Hepatocyte (in vitro differentiated cells): ENCODE measurements around the gene TMEM164. TPM values are rescaled to one million over a fixed set of nuclear protein-coding genes. Genes with fewer than 3 reads are reported as not detected.

Experiments used
- DNase-seq: peaks from one replicate; pipeline ENCODE4 v3.0.0-alpha.2; 2016; ENCODE audit warnings: low spot score
- H2AFZ ChIP-seq: fragments of 200-600 bp; sonication (generic); 2 replicates; pipeline ENCODE4 v1.6.0; 2016; ENCODE audit warnings: antibody characterized with exemption, mild to moderate bottlenecking
- H3K27ac ChIP-seq: fragments of 200-600 bp; sonication (generic); 2 replicates; pipeline ENCODE4 v1.5.1; 2016; ENCODE audit warnings: mild to moderate bottlenecking
- H3K27me3 ChIP-seq: fragments of 200-600 bp; sonication (generic); 2 replicates; pipeline ENCODE4 v1.6.1; 2016
- H3K36me3 ChIP-seq: fragments of 200-600 bp; sonication (generic); replicated peaks from 2 replicates; pipeline ENCODE4 v1.5.1; 2016; ENCODE audit warnings: low read depth; ENCODE audit not compliant: insufficient read depth
- H3K4me1 ChIP-seq: fragments of 200-600 bp; sonication (generic); 2 replicates; pipeline ENCODE4 v1.5.1; 2016; ENCODE audit warnings: mild to moderate bottlenecking, moderate library complexity; ENCODE audit not compliant: insufficient read depth
- H3K4me2 ChIP-seq: fragments of 200-600 bp; sonication (generic); 2 replicates; pipeline ENCODE4 v1.6.0; 2016
- H3K4me3 ChIP-seq: fragments of 200-600 bp; sonication (generic); 2 replicates; pipeline ENCODE4 v1.5.1; 2016; ENCODE audit warnings: mild to moderate bottlenecking
- H3K79me2 ChIP-seq: fragments of 200-600 bp; sonication (generic); 2 replicates; pipeline ENCODE4 v1.6.0; 2017; ENCODE audit warnings: mild to moderate bottlenecking
- H3K9me2 ChIP-seq: fragments of 200-600 bp; sonication (generic); replicated peaks from 2 replicates; pipeline ENCODE4 v1.6.0; 2017; ENCODE audit warnings: mild to moderate bottlenecking; ENCODE audit not compliant: insufficient read depth
- H3K9me3 ChIP-seq: fragments of 200-600 bp; sonication (generic); 2 replicates; pipeline ENCODE4 v1.5.1; 2016; ENCODE audit warnings: low read depth, mild to moderate bottlenecking
- H4K20me1 ChIP-seq: fragments of 200-600 bp; sonication (generic); 2 replicates; pipeline ENCODE4 v1.6.0; 2016; ENCODE audit warnings: mild to moderate bottlenecking; ENCODE audit not compliant: insufficient read depth, poor library complexity, severe bottlenecking
- CTCF ChIP-seq: fragments of 200-600 bp; sonication (generic); IDR thresholded peaks from 2 replicates; pipeline ENCODE4 v1.5.1; 2016; ENCODE audit warnings: antibody characterized with exemption, mild to moderate bottlenecking; ENCODE audit not compliant: poor library complexity
- EZH2 ChIP-seq: fragments of 200-600 bp; sonication (generic); IDR thresholded peaks from 2 replicates; pipeline ENCODE4 v1.6.1; 2016; ENCODE audit warnings: antibody characterized with exemption, mild to moderate bottlenecking, borderline replicate concordance
- EZH2phosphoT487 ChIP-seq: fragments of 200-600 bp; sonication (generic); IDR thresholded peaks from one replicate; pipeline ENCODE4 v1.6.1; 2018; ENCODE audit warnings: antibody characterized with exemption, mild to moderate bottlenecking, low read depth, moderate library complexity; ENCODE audit not compliant: unreplicated experiment, severe bottlenecking
- WGBS: methylation state at CpG from one replicate; pipeline ENCODE4 v1.1.6; 2016; ENCODE audit warnings: low lambda C conversion rate; ENCODE audit errors: missing lambda C conversion rate; 5-methylcytosine and 5-hydroxymethylcytosine counted together
- polyA plus RNA-seq: library from polyadenylated mRNA; unstranded; fragments of >200 nt; fragmentation: Nextera tagmentation; extraction: Ambion mirVana; gene quantifications from 2 replicates; pipeline ENCODE4 v1.2.1, GENCODE V29; 2016
- total RNA-seq: library from RNA; depleted of rRNA; stranded (reverse); fragments of >200 nt; gene quantifications from 2 replicates; pipeline ENCODE4 v1.2.3, GENCODE V29; 2014

The TMEM164 gene
- total and polyA plus RNA-seq, 2 experiments from 2014 or later = 5.4 to 34.2 TPM

- no peaks in the 10 kb centered on the region for H3K9me3 ChIP-seq
- no peak overlapping the region for H3K27ac ChIP-seq
- no peak for DNase-seq
- H3K4me2 ChIP-seq = no peak overlapping the region
- no peaks in the 10 kb centered on the region for H3K36me3 ChIP-seq
- H2AFZ ChIP-seq = no peak overlapping the region
- H4K20me1 ChIP-seq = no peaks in the 10 kb centered on the region
- no peaks in the 10 kb centered on the region for H3K79me2 ChIP-seq
- no peaks in the 10 kb centered on the region for H3K27me3 ChIP-seq
- no peaks in the 10 kb centered on the region for H3K9me2 ChIP-seq
- no peak for TF ChIP-seq EZH2
- H3K4me1 ChIP-seq = no peaks in the 10 kb centered on the region
- H3K4me3 ChIP-seq = no peak overlapping the region
Measured at GRCh38 chrX:109958266-109958665, 44.6 kb upstream of the TMEM164 start.

GRCh38 chrX:109959356-109959871 is 43.5 kb upstream of the TMEM164 start:
- H3K4me3 ChIP-seq = no peak overlapping the region
- H3K9me2 ChIP-seq = no peaks in the 10 kb centered on the region
- no peaks in the 10 kb centered on the region for H3K9me3 ChIP-seq
- DNase-seq = no peak
- no peak overlapping the region for H3K4me2 ChIP-seq
- H3K79me2 ChIP-seq = no peaks in the 10 kb centered on the region
- H3K27me3 ChIP-seq = no peaks in the 10 kb centered on the region
- H3K36me3 ChIP-seq = no peaks in the 10 kb centered on the region
- H2AFZ ChIP-seq = no peak overlapping the region
- TF ChIP-seq EZH2phosphoT487 = no peak
- TF ChIP-seq CTCF = no peak
- no peaks in the 10 kb centered on the region for H3K4me1 ChIP-seq
- H3K27ac ChIP-seq = no peak overlapping the region
- H4K20me1 ChIP-seq = no peaks in the 10 kb centered on the region

GRCh38 chrX:109964390-109964789 is 38.5 kb upstream of the TMEM164 start:
- no peak overlapping the region for H3K4me2 ChIP-seq
- TF ChIP-seq EZH2 (no peak), EZH2phosphoT487 (no peak), CTCF (no peak)
- no peaks in the 10 kb centered on the region for H4K20me1 ChIP-seq
- 73% methylated on average over 2 of the region's 2 CpGs for WGBS
- no peaks in the 10 kb centered on the region for H3K9me2 ChIP-seq
- no peaks in the 10 kb centered on the region for H3K79me2 ChIP-seq
- no peaks in the 10 kb centered on the region for H3K9me3 ChIP-seq
- H3K4me1 ChIP-seq = no peaks in the 10 kb centered on the region
- DNase-seq = no peak
- H3K27ac ChIP-seq = no peak overlapping the region
- H3K36me3 ChIP-seq = no peaks in the 10 kb centered on the region
- no peak overlapping the region for H3K4me3 ChIP-seq
- no peak overlapping the region for H2AFZ ChIP-seq
- H3K27me3 ChIP-seq = no peaks in the 10 kb centered on the region

- Histone ChIP-seq H3K79me2 (no peaks in the 10 kb centered on the region), H3K4me3 (no peak overlapping the region), H3K4me2 (no peak overlapping the region), H3K36me3 (no peaks in the 10 kb centered on the region), H3K27ac (no peak overlapping the region), H3K9me2 (no peaks in the 10 kb centered on the region), H4K20me1 (no peaks in the 10 kb centered on the region), H3K9me3 (no peaks in the 10 kb centered on the region), H3K4me1 (no peaks in the 10 kb centered on the region), H2AFZ (no peak overlapping the region), H3K27me3 (no peaks in the 10 kb centered on the region)
- DNase-seq = no peak
- TF ChIP-seq CTCF (no peak), EZH2 (no peak), EZH2phosphoT487 (no peak)
- 95% methylated on average over 1 of the region's 1 CpG for WGBS
Measured at GRCh38 chrX:109966246-109966645, 36.7 kb upstream of the TMEM164 start.
